ENCODE data around the gene AATK.

Gene AATK

DNA sequence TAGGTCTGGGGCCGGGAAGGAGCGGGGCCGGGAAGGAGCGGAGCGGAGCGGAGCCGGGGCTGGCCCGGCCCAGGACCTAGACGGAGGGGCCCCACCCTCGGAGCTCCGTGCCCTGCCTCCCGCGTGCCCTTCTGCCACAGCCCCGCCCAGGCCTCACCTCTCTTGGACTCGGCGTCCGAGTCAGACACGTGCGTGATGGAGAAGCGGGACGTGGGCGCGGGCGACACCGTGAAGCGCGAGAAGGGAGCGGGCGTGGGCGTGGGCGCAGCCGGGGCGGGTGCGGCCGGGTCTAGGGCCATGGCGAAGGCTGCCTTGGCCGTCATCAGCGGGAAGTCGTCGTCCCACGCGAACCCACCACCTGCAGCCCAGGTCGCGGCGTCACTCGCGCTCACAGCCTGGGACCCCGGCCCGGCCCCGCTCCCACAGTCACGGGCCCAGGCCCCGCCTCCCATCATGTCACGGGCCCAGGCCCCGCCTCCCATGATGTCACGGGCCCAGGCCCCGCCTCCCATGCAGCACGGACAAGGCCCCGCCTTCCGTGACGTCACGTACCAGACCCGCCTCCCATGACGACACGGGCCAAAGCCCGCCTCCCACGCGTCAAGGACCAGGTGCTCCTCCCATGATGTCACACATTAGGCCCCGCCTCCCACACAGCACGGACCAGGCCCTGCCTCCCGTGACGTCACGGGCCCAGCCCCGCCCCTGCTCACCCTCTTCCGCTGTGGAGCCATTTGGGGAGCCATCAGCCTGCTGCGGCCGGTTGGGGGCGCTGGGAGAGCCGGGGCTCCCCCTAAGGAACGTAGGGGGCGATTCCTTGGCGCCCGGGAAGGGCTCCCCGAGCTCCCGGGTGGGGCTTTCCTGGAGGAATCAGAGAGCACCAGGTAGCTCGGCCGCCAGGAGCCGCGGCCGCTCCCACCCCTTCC is 46.5 kb downstream of the AATK start:
- peak; percentile 91 for DNase-seq (ENCODE audit: low spot score)
- TF ChIP-seq CTCF (IDR thresholded peaks at IDR 0.05; ENCODE audit: extremely low read depth, missing control alignments): no peak

DNA sequence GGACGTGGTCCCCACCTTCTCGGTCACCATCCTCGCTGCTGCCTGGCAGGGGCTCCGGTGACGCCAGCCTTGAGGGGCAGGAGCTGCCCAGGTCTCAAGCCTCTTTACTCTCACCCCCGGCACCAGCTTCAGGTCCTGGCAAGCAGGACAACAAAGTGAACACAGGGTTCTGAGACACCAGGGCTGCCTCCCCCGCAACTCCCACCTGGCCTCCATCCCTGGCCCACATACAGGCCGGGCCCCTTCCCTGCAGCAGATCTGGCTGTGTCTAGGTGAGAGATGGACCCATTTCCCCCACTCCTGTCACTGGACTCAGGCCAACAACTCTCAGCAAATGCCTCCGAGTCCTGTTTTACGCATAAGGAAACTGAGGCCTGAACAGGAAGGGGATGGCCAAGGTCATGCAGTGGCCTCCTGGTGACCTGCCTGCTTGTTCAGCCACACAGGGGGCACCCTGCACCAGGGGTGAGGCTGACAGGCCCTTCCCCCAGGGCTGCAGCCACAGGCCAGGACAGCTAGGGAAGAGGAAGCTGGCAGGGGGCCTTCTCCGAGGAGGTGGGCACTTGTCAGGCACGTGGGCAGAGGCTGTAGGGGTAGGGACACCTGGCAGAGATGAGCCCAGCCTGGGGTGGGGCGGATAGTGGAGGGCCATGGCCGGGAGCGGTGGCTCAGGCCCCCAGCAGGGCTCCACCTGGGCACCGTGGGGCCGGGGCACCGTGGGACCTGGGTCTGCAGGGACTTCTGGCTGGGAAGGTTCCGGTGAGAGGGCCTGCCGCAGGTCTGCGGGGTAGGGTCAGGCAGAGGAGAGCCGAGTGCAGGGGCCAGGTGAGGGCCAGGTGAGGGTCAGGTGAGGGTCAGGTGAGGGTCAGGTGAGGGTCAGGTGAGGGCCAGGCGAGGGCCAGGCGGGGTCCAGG is 47.5 kb downstream of the AATK start:
- TF ChIP-seq CTCF (IDR thresholded peaks at IDR 0.05; ENCODE audit: extremely low read depth, missing control alignments): no peak
- DNase-seq (ENCODE audit: low spot score): no peak

GRCh38 chr17:81117672-81118198 is 48.3 kb downstream of the AATK start:
- no peak for DNase-seq (ENCODE audit: low spot score)
- TF ChIP-seq CTCF (IDR thresholded peaks at IDR 0.05; ENCODE audit: extremely low read depth, missing control alignments): no peak

GRCh38 chr17:81116704-81117103 is 49.3 kb downstream of the AATK start:
- TF ChIP-seq CTCF (IDR thresholded peaks at IDR 0.05; ENCODE audit: extremely low read depth, missing control alignments): no peak
- no peak for DNase-seq (ENCODE audit: low spot score)

GRCh38 chr17:81115749-81116464 is 50.1 kb downstream of the AATK start:
- no peak for DNase-seq (ENCODE audit: low spot score)
- TF ChIP-seq CTCF (IDR thresholded peaks at IDR 0.05; ENCODE audit: extremely low read depth, missing control alignments): no peak

DNA sequence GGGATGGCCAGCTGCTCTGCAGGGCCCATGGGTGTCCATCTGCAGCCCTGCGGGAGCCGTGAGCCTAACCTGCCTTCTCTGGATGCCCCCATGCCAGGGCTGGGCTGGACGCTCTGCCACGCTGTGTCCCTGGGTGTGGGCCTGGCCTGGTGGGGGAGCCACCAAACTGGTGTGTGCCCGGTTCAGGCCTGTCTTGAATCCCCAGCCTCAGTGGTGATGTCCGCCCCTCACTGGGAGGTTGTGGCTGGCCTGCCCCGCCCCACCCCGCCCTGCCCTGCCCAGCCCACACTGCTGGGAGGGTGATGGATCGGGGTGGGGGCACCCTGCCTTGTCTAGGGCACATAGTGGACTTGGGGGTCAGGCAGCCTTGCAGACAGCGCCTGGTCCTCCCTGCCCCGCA is 50.8 kb downstream of the AATK start:
- no peak for TF ChIP-seq CTCF (IDR thresholded peaks at IDR 0.05; ENCODE audit: extremely low read depth, missing control alignments)
- no peak for DNase-seq (ENCODE audit: low spot score)

Measured in GM20000 (cell line).